ENCODE data around the gene TNFRSF8.

Gene TNFRSF8

DNA sequence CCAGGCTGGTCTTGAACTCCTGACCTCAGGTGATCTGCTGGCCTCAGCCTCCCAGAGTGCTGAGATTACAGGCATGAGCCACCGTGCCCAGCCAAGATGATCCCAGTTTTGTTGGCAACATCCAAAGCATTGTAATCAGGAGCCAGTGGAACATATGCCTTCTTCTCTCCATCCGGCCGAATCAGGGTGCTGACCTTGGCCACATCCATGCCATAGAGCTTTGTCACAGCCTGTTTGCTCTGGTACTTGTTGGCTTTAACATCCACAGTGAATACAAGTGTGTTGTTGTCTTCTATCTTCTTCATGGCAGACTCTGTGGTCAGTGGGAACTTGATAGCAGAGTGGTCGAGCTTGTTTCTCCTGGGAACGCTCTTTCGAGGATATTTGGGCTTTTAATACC is 17.1 kb downstream of the TNFRSF8 start:
- TF ChIP-seq FOXP2 (optimal IDR thresholded peaks at IDR 0.05; ENCODE audit: borderline replicate concordance, extremely low read depth, extremely low read length, insufficient read depth) (no peak), POLR2AphosphoS5 (IDR thresholded peaks at IDR 0.05; ENCODE audit: low read depth, low read length) (no peak), TAF1 (IDR thresholded peaks at IDR 0.05; ENCODE audit: borderline replicate concordance, insufficient read depth, low read length) (no peak), SIN3A (IDR thresholded peaks at IDR 0.05; ENCODE audit: borderline replicate concordance, insufficient read depth, low read length) (no peak)
- TF ChIP-seq, protein P1, sequence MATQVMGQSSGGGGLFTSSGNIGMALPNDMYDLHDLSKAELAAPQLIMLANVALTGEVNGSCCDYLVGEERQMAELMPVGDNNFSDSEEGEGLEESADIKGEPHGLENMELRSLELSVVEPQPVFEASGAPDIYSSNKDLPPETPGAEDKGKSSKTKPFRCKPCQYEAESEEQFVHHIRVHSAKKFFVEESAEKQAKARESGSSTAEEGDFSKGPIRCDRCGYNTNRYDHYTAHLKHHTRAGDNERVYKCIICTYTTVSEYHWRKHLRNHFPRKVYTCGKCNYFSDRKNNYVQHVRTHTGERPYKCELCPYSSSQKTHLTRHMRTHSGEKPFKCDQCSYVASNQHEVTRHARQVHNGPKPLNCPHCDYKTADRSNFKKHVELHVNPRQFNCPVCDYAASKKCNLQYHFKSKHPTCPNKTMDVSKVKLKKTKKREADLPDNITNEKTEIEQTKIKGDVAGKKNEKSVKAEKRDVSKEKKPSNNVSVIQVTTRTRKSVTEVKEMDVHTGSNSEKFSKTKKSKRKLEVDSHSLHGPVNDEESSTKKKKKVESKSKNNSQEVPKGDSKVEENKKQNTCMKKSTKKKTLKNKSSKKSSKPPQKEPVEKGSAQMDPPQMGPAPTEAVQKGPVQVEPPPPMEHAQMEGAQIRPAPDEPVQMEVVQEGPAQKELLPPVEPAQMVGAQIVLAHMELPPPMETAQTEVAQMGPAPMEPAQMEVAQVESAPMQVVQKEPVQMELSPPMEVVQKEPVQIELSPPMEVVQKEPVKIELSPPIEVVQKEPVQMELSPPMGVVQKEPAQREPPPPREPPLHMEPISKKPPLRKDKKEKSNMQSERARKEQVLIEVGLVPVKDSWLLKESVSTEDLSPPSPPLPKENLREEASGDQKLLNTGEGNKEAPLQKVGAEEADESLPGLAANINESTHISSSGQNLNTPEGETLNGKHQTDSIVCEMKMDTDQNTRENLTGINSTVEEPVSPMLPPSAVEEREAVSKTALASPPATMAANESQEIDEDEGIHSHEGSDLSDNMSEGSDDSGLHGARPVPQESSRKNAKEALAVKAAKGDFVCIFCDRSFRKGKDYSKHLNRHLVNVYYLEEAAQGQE (IDR thresholded peaks at IDR 0.05; ENCODE audit: insufficient read depth in 1 of 2, low read depth in 2 of 2, low read length in 2 of 2) = no peak

DNA sequence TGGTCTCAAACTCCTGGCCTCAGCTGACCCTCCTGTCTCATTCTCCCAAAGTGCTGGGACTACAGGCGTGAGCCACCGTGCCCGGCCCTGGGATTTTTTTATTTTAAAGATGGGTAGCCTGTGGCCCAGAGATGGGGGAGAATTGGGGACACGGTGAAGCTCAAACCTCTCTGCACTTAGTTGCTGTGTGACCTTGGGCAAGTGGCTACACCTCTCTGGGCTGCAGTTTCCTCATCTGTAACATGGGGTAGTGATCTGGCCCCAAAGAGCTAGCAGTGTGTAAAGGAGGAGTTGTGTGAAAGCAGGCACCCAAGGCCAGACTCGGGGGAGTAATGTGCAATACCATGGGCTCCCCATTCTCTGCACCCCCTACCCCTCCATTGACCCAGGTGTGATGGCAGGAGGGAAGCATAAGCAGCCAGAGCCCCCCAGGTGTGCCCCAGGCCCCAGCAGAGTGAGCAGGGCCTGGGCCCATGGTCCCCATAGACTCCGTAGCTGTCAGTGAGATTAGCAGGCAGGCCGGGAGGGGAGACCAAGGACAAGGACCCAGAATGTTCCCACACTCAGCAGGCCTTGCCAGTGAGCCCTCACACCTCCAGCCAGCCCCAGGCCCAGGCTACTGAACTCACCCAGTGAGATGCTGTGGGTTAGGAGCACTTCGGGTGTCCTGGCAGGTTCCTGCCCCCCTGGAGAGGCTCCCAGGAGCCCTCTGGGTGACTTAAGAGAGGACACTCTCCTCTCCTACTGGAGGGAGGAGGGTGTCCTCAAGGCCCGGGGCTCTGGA is 17.9 kb downstream of the TNFRSF8 start:
- TF ChIP-seq, protein P1 (IDR thresholded peaks at IDR 0.05; ENCODE audit: insufficient read depth in 1 of 2, low read depth in 2 of 2, low read length in 2 of 2) = no peak
- no peak for TF ChIP-seq SIN3A (IDR thresholded peaks at IDR 0.05; ENCODE audit: borderline replicate concordance, insufficient read depth, low read length)
- no peak for TF ChIP-seq TAF1 (IDR thresholded peaks at IDR 0.05; ENCODE audit: borderline replicate concordance, insufficient read depth, low read length)
- no peak for TF ChIP-seq FOXP2 (optimal IDR thresholded peaks at IDR 0.05; ENCODE audit: borderline replicate concordance, extremely low read depth, extremely low read length, insufficient read depth)
- no peak for TF ChIP-seq POLR2AphosphoS5 (IDR thresholded peaks at IDR 0.05; ENCODE audit: low read depth, low read length)

DNA sequence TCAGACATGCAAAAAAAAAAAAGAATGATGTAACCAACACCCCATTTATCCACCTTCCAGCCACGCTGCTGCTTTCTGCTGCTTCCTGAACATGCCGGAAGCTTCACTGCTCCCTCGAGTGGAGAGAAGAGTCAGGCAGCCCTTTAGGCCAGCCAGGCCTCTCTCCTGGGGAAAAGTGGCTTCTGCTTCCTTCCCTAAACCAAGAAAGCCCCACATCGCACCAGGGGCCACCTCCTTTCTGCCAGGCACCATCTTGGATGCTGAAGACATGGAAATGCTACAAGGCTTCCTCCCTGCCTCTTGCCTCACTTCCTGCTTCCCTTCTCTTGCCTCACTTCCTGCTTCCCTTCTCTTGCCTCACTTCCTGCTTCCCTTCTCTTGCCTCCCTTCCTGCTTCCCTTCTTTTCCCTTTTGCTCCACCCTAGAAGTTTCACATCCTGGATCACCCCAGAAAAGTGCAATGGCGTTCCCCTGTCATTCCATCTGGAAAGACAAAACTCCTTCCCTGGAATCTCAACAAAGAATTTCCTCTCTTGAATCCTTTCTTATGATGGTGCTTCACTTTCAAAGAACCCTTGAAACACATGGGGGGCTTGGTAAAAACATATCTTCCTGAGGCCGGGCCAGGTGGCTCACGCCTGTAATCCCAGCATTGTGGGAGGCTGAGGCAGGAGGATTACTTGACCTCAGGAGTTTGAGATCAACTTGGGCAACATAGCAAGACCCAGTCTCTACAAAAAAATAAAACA is 18.7 kb downstream of the TNFRSF8 start:
- no peak for TF ChIP-seq TAF1 (IDR thresholded peaks at IDR 0.05; ENCODE audit: borderline replicate concordance, insufficient read depth, low read length)
- TF ChIP-seq, protein P1 (IDR thresholded peaks at IDR 0.05; ENCODE audit: insufficient read depth in 1 of 2, low read depth in 2 of 2, low read length in 2 of 2) = no peak
- TF ChIP-seq FOXP2 (optimal IDR thresholded peaks at IDR 0.05; ENCODE audit: borderline replicate concordance, extremely low read depth, extremely low read length, insufficient read depth) = no peak
- no peak for TF ChIP-seq POLR2AphosphoS5 (IDR thresholded peaks at IDR 0.05; ENCODE audit: low read depth, low read length)

DNA sequence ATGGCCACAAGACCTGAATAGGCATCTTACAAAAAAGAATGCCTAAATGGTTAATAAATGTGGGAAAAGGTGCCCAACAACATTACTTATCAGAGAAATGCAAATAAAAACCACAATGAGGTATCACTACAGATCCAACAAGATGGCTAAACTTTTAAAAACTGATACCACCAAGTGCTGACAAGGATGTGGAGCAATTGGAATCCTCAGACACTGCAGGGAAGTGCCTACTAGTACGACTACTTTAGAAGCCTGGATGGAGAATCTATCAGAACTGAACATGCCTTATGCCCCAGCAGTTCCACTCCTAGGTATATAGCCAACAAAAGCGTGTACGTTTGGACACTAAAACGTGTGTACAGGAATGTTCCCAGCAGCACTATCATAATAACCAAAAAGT is 19.9 kb downstream of the TNFRSF8 start:
- TF ChIP-seq POLR2AphosphoS5 (IDR thresholded peaks at IDR 0.05; ENCODE audit: low read depth, low read length) (no peak), TAF1 (IDR thresholded peaks at IDR 0.05; ENCODE audit: borderline replicate concordance, insufficient read depth, low read length) (no peak), SIN3A (IDR thresholded peaks at IDR 0.05; ENCODE audit: borderline replicate concordance, insufficient read depth, low read length) (no peak), FOXP2 (optimal IDR thresholded peaks at IDR 0.05; ENCODE audit: borderline replicate concordance, extremely low read depth, extremely low read length, insufficient read depth) (no peak)
- TF ChIP-seq, protein P1 (IDR thresholded peaks at IDR 0.05; ENCODE audit: insufficient read depth in 1 of 2, low read depth in 2 of 2, low read length in 2 of 2) = no peak
